DMS153 treated with DMSO at 0.1 percent for 48 hours (cell line): ENCODE data around the gene CFAP47.
"Not testable (repeated sequence)": the region's sequence is repeated elsewhere in the genome, so short reads cannot be mapped to it uniquely, and the experiment has no call there.

Source experiments
- DNase-seq: peaks from one replicate; lab custom pipeline; 2025; ENCODE audit not compliant: unreplicated experiment; lab: John Stamatoyannopoulos, UW

CFAP47 gene, protein sequence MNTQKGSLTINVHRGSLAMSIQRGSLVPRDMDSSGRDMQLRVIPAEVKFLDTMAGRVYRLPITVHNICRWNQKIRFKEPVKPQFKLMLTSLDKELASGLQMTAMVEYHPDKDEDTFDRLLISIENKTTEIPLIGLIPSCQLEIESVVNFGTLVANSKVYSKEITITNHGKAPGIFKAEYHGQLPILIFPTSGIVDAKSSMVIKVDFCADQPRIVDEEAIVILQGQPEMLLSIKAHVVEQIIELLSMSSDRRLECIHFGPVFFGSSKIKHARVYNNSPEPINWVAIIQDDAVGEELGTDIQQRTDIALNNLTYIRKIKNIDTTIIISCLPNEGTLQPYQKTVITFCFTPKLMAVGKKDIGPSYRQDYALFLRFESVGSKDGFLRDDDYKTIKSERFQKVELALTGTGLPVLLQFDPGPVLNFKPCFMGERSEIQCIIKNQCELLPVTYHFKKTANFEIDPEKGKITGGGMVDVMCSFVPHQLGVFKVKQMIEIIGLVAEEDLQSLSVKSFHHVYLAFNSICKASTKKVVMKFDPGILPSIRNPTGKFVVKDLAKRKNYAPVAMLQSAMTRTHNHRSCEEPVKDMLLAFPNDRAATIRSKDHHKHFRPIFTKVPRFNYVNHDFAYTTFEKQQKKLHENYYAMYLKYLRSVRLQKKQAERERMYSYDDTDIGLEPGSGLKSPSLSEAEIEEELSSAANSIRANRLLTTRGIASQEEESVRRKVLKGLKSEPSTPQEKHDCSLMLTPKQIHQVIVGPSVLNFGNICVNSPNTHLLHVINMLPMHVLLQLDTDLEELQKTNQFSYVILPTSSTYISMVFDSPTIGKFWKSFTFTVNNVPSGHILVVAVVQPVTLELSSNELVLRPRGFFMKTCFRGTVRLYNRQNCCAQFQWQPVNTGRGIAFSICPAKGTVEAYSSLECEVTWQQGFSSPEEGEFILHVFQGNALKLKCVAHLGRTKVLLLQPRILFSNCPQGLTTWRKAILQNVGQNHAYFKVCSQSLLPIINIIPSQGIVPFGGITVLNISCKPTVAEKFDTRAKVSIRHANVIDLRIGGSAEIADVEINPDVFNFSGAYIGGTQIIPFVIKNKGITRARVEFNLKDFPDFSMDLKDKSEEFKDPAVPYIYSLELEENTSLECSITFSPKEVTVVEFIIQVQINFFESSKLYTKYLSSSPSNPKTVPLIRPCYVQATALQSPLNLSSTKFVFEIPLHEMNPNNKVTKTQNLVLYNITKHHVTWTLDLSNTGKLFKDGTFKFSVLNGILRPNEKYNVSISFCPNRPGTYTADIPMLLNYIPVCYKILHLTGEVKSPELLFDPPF (N-terminal part only)

GRCh38 chrX:35919536-35920309 is at the start of gene CFAP47:
Gene CFAP47 (plus strand): TSS chrX:35919734. CDS start chrX:35919800, 66 bp downstream.
- no peak for DNase-seq

GRCh38 chrX:35880601-35881000 is 38.9 kb upstream of the CFAP47 start:
- DNase-seq = no peak

DNA sequence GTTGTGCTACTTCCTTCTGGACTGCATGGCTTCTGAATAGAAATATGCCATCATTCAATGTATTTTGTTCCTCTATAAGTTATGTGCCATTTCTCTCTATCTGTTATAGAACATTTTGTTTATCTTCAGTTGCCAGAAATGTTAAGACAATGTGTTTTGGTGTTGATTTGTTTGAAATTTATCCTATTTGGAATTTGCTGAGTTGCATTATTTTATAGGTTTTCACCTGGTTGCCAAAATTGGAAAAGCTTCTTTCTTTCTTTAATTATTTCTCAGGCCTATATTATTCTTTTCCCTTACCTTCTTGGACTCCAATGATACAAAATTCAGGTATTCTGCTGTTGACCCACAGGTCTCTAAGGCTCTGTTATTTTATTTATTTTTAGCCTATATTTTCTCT is 33.4 kb upstream of the CFAP47 start:
- no peak for DNase-seq

GRCh38 chrX:35890699-35891098 is 28.8 kb upstream of the CFAP47 start:
- DNase-seq = peak; percentile 0

DNA sequence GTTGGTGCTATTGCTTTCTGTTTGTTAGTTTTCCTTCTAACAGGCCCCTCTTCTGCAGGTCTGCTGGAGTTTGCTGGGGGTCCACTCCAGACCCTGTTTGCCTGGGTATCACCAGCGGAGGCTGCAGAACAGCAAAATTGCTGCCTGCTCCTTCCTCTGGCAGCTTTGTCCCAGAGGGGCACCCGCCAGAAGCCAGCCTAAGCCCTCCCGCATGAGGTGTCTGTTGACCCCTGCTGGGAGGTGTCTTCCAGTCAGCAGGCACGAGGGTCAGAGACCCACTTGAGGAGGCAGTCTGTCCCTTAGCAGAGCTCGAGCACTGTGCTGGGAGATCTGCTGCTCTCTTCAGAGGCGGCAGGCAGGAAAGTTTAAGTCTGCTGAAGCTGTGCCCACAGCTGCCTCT is 67.3 kb downstream of the CFAP47 start:
- not testable (repeated sequence) for DNase-seq

DNA sequence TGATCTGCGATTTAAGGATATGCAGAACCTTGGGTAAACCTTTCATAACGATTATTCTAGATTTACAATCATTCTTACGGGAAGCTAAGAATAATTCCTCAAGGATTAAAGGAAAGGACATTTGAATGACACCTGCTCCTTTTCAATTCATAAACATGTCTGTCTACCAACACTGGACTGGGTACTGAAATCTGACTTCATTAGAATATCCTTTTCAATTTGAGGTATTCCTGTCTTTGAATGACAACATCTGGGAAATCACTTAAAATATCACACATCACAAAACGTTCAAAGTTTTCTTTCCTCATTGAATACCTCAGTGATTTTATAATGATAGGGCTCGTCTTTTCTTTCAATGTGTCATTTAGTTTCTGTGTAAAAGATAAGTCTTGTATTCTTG is 87.7 kb downstream of the CFAP47 start:
- DNase-seq = no peak

GRCh38 chrX:36019125-36019524 is 99.6 kb downstream of the CFAP47 start:
- no peak for DNase-seq

GRCh38 chrX:36035550-36035949 is 116.0 kb downstream of the CFAP47 start:
- no peak for DNase-seq

- no peak for DNase-seq
Measured at GRCh38 chrX:36062778-36063177, 143.2 kb downstream of the CFAP47 start.

DNA sequence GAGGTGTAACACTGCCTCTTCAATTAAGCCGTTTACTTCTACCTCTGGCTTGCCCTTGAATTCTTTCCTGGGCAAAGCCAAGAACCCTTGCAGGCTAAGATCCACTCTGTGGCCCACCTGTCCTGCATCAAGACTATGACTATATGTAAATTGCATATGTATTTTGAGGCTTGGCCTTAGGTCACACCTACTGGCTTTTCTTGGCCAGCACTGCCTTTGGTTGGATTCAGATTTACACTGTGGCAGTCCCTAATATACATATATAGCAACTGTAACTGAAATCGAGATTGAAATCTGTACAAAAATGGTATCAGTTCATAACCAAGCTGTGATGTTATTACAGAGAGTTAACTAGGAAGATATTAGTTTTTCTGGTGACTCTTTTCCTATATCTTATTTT is 151.5 kb downstream of the CFAP47 start:
- DNase-seq = no peak

GRCh38 chrX:36075009-36075408 is 155.5 kb downstream of the CFAP47 start:
- DNase-seq = not testable (repeated sequence)

DNA sequence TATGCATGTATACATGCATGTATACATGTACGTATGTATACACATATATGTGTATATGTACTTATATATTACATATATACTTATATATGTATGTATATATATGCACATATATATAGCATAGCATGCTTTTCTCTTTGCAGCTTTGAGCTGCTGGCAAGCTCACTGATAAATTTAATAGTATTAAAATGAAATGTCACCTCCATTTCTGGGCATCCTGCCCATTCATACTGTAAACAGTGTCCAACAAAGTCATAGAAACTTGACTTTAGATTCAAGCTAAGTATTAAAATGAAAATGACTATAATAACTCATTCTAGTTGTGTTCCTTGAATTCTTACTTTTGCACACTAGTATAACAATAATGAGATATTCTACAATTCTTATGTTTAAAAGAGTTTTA is 163.7 kb downstream of the CFAP47 start:
- DNase-seq = no peak

GRCh38 chrX:36087366-36087765 is 167.8 kb downstream of the CFAP47 start:
- no peak for DNase-seq

GRCh38 chrX:36088939-36089338 is 169.4 kb downstream of the CFAP47 start:
- not testable (repeated sequence) for DNase-seq

DNA sequence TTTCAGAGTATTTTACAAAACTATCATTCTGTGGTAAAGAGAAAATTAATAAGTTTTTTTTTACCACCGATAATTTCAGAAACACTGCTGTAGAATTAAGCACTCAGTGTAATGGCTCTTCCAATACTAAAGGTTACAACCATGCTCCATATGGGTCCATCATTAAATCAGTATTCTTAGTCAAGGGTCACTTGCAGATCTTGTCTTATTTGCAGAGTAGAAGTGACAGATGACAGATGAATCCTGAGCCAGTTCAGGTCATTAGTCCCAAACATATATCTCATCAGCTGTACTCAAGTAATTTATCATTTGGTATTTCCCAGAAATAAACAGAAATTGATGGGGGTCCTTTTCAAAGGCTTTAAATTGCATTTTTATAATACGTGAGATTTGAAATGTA is 182.9 kb downstream of the CFAP47 start:
- DNase-seq = no peak

GRCh38 chrX:36116222-36116621 is 196.7 kb downstream of the CFAP47 start:
- no peak for DNase-seq

- no peak for DNase-seq
Measured at GRCh38 chrX:36159254-36159653, 239.7 kb downstream of the CFAP47 start.

- no peak for DNase-seq
Measured at GRCh38 chrX:36160081-36160480, 240.5 kb downstream of the CFAP47 start.

DNA sequence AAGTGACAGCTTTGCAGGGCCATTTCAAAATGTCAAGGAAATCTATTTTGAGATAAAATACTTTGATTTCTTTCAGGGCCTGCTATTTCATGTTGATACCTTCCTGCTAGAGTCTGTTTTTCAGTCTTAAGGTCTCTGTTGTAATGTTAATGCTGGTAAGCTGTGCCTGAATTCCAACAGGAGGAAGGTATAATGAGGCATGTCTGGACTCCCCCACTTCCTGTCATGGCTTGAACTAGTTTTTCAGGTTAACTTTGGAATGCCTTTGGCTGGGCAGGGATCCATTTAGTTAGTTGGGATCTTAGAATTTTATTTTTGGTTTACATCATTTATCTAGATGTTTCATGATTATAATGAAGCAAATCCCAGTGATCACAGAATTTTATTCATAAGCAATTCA is 279.0 kb downstream of the CFAP47 start:
- DNase-seq = no peak

DNA sequence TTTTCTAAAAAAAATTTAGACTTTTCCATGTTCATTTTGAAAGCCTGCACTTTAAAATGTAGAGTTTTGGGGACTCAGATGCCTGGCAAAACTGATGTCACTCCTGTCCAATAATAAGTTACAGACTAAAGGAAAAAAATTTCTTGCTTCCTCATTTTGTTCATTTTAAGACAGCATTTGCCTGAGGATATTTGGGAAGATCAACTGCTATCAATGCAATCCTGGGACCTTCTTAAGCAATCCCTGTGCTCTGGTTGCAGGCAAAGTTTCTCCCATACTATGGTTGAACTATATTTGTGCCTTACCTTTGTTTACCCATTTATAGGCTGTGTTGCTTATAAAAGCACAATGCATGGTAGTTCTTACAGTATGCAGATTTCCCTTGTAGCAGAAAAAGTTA is 280.4 kb downstream of the CFAP47 start:
- no peak for DNase-seq
